LNCAP (cell line): Measurements from ENCODE around the gene DLX1.

Experiments
- CTCF ChIP-seq: fragments of 450-650 bp; IDR thresholded peaks from 2 replicates; pipeline ENCODE4 v1.5.1; 2017; ENCODE audit warnings: mild to moderate bottlenecking

Gene DLX1

DNA sequence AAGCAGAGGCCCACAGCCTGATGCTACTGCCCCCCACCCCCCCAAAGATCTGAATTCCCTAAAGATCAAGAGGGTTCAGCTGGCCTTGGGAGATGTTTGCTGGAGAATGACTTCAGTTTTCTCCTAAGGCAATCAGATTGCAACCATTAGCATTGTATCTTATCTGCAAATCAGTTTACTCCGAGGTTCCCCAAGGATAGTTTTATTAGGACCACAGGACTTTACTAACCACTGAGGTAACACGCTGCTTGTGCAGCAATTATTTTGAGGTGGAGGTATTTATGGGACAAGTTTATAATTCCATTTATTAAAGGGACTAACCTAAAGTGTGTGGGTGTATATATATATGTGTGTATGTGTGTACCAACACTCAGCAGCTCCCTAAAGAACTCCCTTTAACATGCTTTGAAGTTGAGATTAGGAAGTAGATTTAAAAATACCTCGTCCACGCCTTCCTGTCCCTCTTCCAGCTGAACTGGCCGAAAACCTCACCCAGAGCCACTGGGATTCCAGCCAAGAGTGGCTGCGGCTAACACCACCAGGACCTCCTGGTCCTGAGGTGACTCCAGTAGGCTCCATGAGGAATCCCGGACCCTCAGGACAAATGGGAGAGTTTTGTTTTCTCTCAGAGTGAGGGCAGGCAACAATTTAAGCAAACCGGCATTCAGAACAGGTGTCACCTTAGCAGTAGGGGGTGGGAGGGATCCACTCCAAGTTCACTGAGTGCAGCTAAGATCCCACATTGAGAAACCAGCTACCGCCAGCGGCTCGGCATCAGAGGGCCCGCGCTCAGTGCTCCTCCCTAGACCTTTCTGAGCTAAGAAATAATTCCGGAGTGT, 3.0 kb upstream of the DLX1 start:
- no peak for TF ChIP-seq CTCF

DNA sequence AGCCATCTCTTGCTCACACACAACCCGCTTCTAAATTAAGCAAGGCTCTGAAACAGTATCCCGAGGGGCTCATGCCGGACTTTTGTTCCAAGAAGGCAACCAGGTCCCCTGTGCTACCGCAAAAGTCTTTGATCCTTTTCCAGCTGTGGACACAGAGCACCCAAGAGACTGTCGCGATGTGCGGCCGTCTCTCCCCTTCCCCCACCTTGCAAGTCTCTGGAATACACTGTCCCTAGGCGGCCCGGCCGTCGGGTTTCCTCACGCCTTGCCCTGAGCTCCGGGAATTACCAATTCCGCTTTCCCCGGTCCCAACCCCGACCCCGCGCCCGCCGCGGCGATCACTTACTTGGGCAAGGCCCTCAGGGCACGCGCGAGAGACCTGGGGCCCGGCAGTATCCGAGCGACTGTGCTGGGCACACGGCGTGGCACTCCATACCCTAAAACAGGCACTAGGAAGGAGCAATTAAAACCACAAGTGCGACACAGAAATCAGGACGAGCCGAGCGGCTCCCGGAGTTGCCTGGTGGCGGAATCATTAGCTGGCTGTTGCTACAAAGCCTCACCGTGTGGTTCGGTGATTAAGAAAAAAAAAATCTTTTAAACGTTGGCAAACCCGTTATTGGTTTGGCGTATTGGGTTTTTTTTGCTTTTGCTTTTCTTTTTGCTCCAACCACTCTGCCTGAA, 2.2 kb upstream of the DLX1 start:
- TF ChIP-seq CTCF = no peak

DNA sequence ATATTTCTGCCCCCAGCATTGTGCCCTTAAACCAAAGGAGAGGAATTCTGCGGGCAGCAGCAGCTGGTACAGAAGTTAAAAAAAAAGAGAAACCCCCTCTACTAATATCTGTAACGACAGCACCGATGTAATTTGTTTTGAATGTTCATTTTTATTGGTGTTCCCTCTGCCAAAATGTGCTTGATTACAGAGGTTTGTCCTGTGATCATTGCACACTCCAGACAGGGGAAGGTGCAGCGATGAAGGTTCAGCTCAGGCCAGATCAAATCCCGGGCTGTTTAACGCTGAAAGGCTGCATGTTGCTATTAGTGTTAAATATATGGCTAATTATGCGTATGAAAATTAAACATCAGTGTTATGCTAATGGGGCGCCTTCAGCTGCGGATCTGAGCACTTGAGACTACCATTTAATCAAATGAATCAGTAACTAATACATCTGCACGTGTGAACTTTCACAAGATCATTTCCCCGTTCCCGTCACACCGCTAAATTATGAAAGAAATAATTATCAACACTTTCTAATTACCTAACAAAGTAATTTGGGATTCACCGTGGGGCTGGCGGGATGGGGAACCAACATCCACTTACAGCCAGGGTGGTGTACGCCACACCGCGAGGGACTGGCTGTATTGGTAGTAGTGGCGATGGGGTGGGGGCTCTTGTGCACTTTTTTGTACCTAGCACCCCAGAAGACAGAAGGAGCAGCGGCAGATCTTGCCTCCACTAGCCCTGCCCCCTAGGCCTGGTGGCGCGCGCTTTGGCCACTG, 1.5 kb upstream of the DLX1 start:
- no peak for TF ChIP-seq CTCF

DNA sequence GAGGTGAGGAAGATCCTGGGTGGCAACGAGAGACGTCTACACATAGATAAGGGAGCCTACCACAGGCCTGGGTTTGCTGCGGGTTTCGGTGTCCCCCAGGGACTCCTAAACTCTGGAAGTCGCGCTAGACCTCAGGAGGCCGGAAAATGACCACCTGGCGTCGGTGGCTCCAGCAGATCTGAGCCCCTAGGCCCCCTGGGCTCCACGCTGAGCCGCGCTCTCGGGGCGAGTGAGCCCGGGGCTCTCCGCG, 987 bp upstream of the DLX1 start:
- no peak for TF ChIP-seq CTCF

GRCh38 chr2:172084645-172085459, 455 bp upstream of the DLX1 start:
- no peak for TF ChIP-seq CTCF

DNA sequence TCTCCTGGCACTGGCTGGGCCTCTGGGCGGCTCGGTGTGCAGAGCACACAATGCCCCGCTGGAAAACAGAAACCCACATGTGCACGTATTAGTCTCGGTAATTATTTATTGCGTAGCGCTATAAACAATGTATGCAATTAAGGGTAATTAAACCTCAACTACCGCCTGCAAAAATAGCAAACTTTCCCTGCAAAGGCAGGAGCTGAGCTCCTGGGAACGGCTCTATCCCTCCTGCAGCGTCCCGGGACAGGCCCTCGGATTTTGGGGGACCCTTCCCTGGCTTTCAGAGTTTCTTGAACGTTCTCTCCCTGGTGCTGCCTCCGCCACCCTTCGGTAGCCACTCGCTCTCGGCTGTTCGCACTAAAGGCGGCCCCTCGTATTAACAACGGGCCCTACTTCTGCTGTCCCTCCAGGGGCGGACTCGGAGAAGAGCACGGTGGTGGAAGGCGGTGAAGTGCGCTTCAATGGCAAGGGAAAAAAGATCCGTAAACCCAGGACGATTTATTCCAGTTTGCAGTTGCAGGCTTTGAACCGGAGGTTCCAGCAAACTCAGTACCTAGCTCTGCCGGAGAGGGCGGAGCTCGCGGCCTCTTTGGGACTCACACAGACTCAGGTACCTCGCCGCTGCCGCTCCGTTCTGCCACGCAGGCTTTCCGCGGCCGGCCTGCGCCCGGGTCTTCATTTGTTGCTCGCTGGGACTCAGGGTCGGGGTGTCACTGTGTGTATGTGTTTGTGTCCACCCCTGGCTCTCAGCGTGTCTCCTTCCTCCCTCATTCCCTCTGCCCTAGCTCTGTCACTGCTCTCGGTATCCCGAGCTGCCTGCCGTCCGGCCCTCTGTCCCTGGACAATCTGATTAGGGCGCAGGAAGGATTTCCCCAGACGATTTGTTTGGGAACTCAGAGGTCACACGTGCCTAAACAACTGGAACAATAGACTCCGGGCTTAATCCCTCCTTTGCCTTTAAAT, 1.2 kb downstream of the DLX1 start:
- TF ChIP-seq CTCF = no peak
